H1 (cell line): Measurements from ENCODE around the gene COL6A1. TPM values are rescaled to one million over a fixed set of nuclear protein-coding genes. Genes with fewer than 3 reads are reported as not detected.
"Not testable (repeated sequence)": the region's sequence is repeated elsewhere in the genome, so short reads cannot be mapped to it uniquely, and the experiment has no call there.

Experiments
- CTCF ChIA-PET: fragments of 300-600 bp; sonication (Branson Sonifier 250); formaldehyde crosslinking; loops from one replicate; lab custom pipeline; 2021; ENCODE audit not compliant: partially characterized antibody; lab: Charles Lee
- POLR2A ChIA-PET: fragments of 300-600 bp; sonication (Branson Sonifier 250); formaldehyde crosslinking; loops from one replicate; lab custom pipeline; 2021; ENCODE audit warnings: inconsistent platforms; ENCODE audit not compliant: partially characterized antibody; lab: Charles Lee
- DNase-seq, 2 experiments: peaks; one replicate each; pipeline versions ENCODE4 v3.0.0 to v3.0.0-alpha.2; 2010 to 2022; ENCODE audit warnings: low spot score in 2 of 2, low read depth in 1 of 2, mixed read lengths in 1 of 2
- FAIRE-seq: peaks from 2 replicates; lab custom pipeline; 2011; peaks lifted over from hg19 to GRCh38; lab: Jason Lieb, UNC
- H2AFZ ChIP-seq: 2 replicates; pipeline ENCODE4 v1.8.1; 2012; ENCODE audit warnings: low read length, inconsistent platforms
- H2AK5ac ChIP-seq: 2 replicates; pipeline ENCODE4 v1.6.1; 2013; ENCODE audit warnings: low read depth, low read length
- H2BK120ac ChIP-seq: replicated peaks from 2 replicates; pipeline ENCODE3; 2013; ENCODE audit warnings: low read depth, low read length, inconsistent platforms
- H2BK12ac ChIP-seq: 2 replicates; pipeline ENCODE4 v1.6.1; 2013; ENCODE audit warnings: low read depth, low read length
- H2BK15ac ChIP-seq: 2 replicates; pipeline ENCODE4 v1.6.1; 2013; ENCODE audit warnings: low read length
- H2BK20ac ChIP-seq: 2 replicates; pipeline ENCODE4 v1.6.1; 2013; ENCODE audit warnings: low read length
- H2BK5ac ChIP-seq: 2 replicates; pipeline ENCODE4 v1.6.1; 2013; ENCODE audit warnings: low read depth, low read length
- H3K14ac ChIP-seq: 2 replicates; pipeline ENCODE4 v1.6.1; 2013; ENCODE audit warnings: inconsistent platforms; ENCODE audit not compliant: insufficient read length
- H3K18ac ChIP-seq: 2 replicates; pipeline ENCODE4 v1.6.1; 2013; ENCODE audit warnings: low read length; ENCODE audit errors: extremely low read depth
- H3K23ac ChIP-seq: 2 replicates; pipeline ENCODE4 v1.6.1; 2013; ENCODE audit warnings: inconsistent platforms; ENCODE audit not compliant: insufficient read length
- H3K23me2 ChIP-seq: 2 replicates; pipeline ENCODE4 v1.6.1; 2013; ENCODE audit warnings: low read depth, low read length
- H3K27ac ChIP-seq: 2 replicates; pipeline ENCODE4 v1.6.1; 2011; ENCODE audit warnings: low read depth, low read length, inconsistent platforms
- H3K27me3 ChIP-seq, 4 experiments: replicated peaks in 1 of 4; 1 replicate in 1 of 4; 2 replicates in 3 of 4; pipeline versions ENCODE4 v1.6.1 to v1.8.1; 2011 to 2013; ENCODE audit warnings: low read length in 3 of 4, mild to moderate bottlenecking in 3 of 4, inconsistent platforms in 2 of 4, mixed read lengths in 2 of 4, moderate library complexity in 1 of 4; ENCODE audit not compliant: control insufficient read depth in 3 of 4, insufficient read depth in 3 of 4; ENCODE audit errors: extremely low read depth in 1 of 4
- H3K36me3 ChIP-seq, 4 experiments: 2 replicates each; pipeline versions ENCODE4 v1.6.1 to v1.8.1; 2011 to 2013; ENCODE audit warnings: mild to moderate bottlenecking in 4 of 4, low read length in 3 of 4, moderate library complexity in 2 of 4, control low read depth in 1 of 4, inconsistent platforms in 1 of 4; ENCODE audit not compliant: insufficient read depth in 4 of 4, control insufficient read depth in 2 of 4
- H3K4ac ChIP-seq: replicated peaks from 2 replicates; pipeline ENCODE3; 2013; ENCODE audit warnings: low read length, low read depth, mixed read lengths, inconsistent platforms; ENCODE audit not compliant: insufficient read length
- H3K4me1 ChIP-seq, 4 experiments: replicated peaks in 1 of 4; 1 replicate in 1 of 4; 2 replicates in 3 of 4; pipeline versions ENCODE4 v1.6.1 to v1.8.1; 2011 to 2013; ENCODE audit warnings: low read length in 3 of 4, inconsistent platforms in 2 of 4, mixed read lengths in 1 of 4; ENCODE audit not compliant: insufficient read depth in 4 of 4, control insufficient read depth in 3 of 4
- H3K4me2 ChIP-seq, 2 experiments: 2 replicates each; pipeline versions ENCODE4 v1.6.1 to v1.8.1; 2011 to 2013; ENCODE audit warnings: low read depth in 2 of 2, low read length in 2 of 2, control low read depth in 1 of 2, inconsistent platforms in 1 of 2, mild to moderate bottlenecking in 1 of 2; ENCODE audit not compliant: insufficient read depth in 1 of 2
- H3K4me3 ChIP-seq, 4 experiments: fragments of 200-600, 300-600 bp in 1 of 4; sonication (generic), shearing (Covaris generic), sonication (Bioruptor Twin) in 1 of 4; 2 replicates each; pipeline versions ENCODE4 v1.5.1 to v1.8.1; 2011 to 2016; ENCODE audit warnings: low read length in 4 of 4, low read depth in 3 of 4, control low read depth in 2 of 4, inconsistent platforms in 2 of 4, mild to moderate bottlenecking in 2 of 4, mixed read lengths in 1 of 4, moderate library complexity in 1 of 4; ENCODE audit not compliant: insufficient read depth in 2 of 4; ENCODE audit errors: extremely low read depth in 1 of 4
- H3K56ac ChIP-seq: replicated peaks from 2 replicates; pipeline ENCODE3; 2013; ENCODE audit warnings: low read depth, mild to moderate bottlenecking, mixed read lengths, low read length, inconsistent platforms; ENCODE audit not compliant: insufficient read length
- H3K79me1 ChIP-seq: 2 replicates; pipeline ENCODE4 v1.6.1; 2013; ENCODE audit warnings: low read depth, low read length, control low read depth
- H3K79me2 ChIP-seq, 2 experiments: 2 replicates each; pipeline versions ENCODE4 v1.6.1 to v1.8.1; 2012 to 2013; ENCODE audit warnings: low read length in 2 of 2, mild to moderate bottlenecking in 2 of 2, inconsistent platforms in 1 of 2; ENCODE audit not compliant: insufficient read depth in 2 of 2, control insufficient read depth in 1 of 2
- H3K9ac ChIP-seq, 4 experiments: replicated peaks in 1 of 4; 1 replicate in 1 of 4; 2 replicates in 3 of 4; pipeline versions ENCODE4 v1.6.1 to v1.8.1; 2011 to 2013; ENCODE audit warnings: low read depth in 3 of 4, low read length in 3 of 4, control low read depth in 2 of 4, mild to moderate bottlenecking in 2 of 4, moderate library complexity in 2 of 4, inconsistent platforms in 1 of 4; ENCODE audit errors: extremely low read depth in 1 of 4
- H3K9me3 ChIP-seq, 2 experiments: 2 replicates each; pipeline versions ENCODE4 v1.6.1 to v1.8.1; 2012 to 2013; ENCODE audit warnings: mild to moderate bottlenecking in 2 of 2, moderate library complexity in 2 of 2, control low read depth in 1 of 2, inconsistent platforms in 1 of 2, low read depth in 1 of 2, low read length in 1 of 2, mixed read lengths in 1 of 2; ENCODE audit not compliant: insufficient read depth in 2 of 2
- H4K20me1 ChIP-seq, 2 experiments: replicated peaks in 1 of 2; 2 replicates each; pipeline versions ENCODE3 to v1.8.1; 2011 to 2013; ENCODE audit warnings: inconsistent platforms in 2 of 2, low read length in 2 of 2, mild to moderate bottlenecking in 1 of 2; ENCODE audit not compliant: insufficient read depth in 2 of 2, control insufficient read depth in 1 of 2
- H4K5ac ChIP-seq: 2 replicates; pipeline ENCODE4 v1.6.1; 2013; ENCODE audit warnings: low read length, low read depth, mixed read lengths, inconsistent platforms; ENCODE audit not compliant: insufficient read length
- H4K8ac ChIP-seq: 2 replicates; pipeline ENCODE4 v1.8.0; 2013; ENCODE audit warnings: mild to moderate bottlenecking, moderate library complexity, low read length, inconsistent platforms; ENCODE audit not compliant: insufficient read depth; ENCODE audit errors: extremely low read depth
- H4K91ac ChIP-seq: replicated peaks from 2 replicates; pipeline ENCODE3; 2013; ENCODE audit warnings: low read length, mixed read lengths, inconsistent platforms; ENCODE audit not compliant: insufficient read length
- WGBS, 2 experiments: shearing (Covaris generic) in 1 of 2; methylation state at CpG; one replicate each; pipeline versions ENCODE4 v1.1.6 to v1.1.7; 2013 to 2015; ENCODE audit warnings: low lambda C conversion rate in 2 of 2, mixed read lengths in 2 of 2, inconsistent platforms in 1 of 2, low coverage in 1 of 2, missing lambda C conversion rate in 1 of 2; ENCODE audit not compliant: insufficient replicate concordance in 2 of 2, insufficient coverage in 1 of 2, insufficient read length in 1 of 2; ENCODE audit errors: extremely low coverage in 1 of 2, missing lambda C conversion rate in 1 of 2; 5-methylcytosine and 5-hydroxymethylcytosine counted together
- polyA plus RNA-seq, 7 experiments: library from polyadenylated mRNA; depleted of rRNA in 3 of 7; stranded (reverse) in 5 of 7; unstranded in 2 of 7; fragments of >200 nt in 5 of 7; fragments of 200-250 nt in 2 of 7; gene quantifications; 1 replicate in 5 of 7; 2 replicates in 1 of 7; 4 replicates in 1 of 7; pipeline versions ENCODE4 v1.2.1 to v1.2.3, GENCODE V29; 2011 to 2013; ENCODE audit warnings: missing spikeins in 2 of 7, mixed read lengths in 2 of 7
- total RNA-seq: library from RNA; stranded (reverse); fragmentation: NEBNext Ultra II Directional; extraction: Animal tissue kit (Norgen Biotek cat#: 25700); gene quantifications from 2 replicates; pipeline ENCODE4 v1.2.1, GENCODE V29; 2021

Gene COL6A1
- total and polyA plus RNA-seq, 2 of the 8 experiments (the other 6 are each of a cell fraction or from before 2014, with no cell fraction given): 100 to 115 TPM

GRCh38 chr21:45952527-45952926 lies 29.0 kb upstream of the COL6A1 start:
- CTCF ChIA-PET: interaction anchor here (1.2 to 3.0 kb wide), 4 partner anchors 18 to 73 kb away, joined by 3 to 20 read pairs (median 5); no protein-coding TSS in a partner anchor
- H3K4ac ChIP-seq, H3K27ac ChIP-seq: not testable (repeated sequence)

More at GRCh38 chr21:45952527-45952926, 29.0 kb upstream of the COL6A1 start:
- H3K56ac ChIP-seq, H2AFZ ChIP-seq, H4K5ac ChIP-seq, H4K8ac ChIP-seq, H2BK12ac ChIP-seq, H3K4me1 ChIP-seq, H2BK120ac ChIP-seq, H3K4me2 ChIP-seq, H3K4me3 ChIP-seq, H3K9me3 ChIP-seq, H2BK5ac ChIP-seq, H3K79me2 ChIP-seq, H3K18ac ChIP-seq, FAIRE-seq, H3K9ac ChIP-seq, H3K14ac ChIP-seq, H3K79me1 ChIP-seq, DNase-seq, H4K91ac ChIP-seq, H3K36me3 ChIP-seq, H3K23me2 ChIP-seq, POLR2A ChIA-PET, H2AK5ac ChIP-seq, H4K20me1 ChIP-seq, H2BK15ac ChIP-seq, H3K23ac ChIP-seq, H2BK20ac ChIP-seq, H3K27me3 ChIP-seq: not testable (repeated sequence)
- WGBS, 2 experiments: 82% methylated on average over 9 of the region's 10 CpGs; no CpG with 5 or more reads in 1 of the 2 experiments
